Activated gamma-delta T cell (primary cell): ENCODE measurements around the gene SNTA1.
A peak's percentile ranks its signal among the peaks of the same experiment; 100 is the strongest.
"Not testable (repeated sequence)": the region's sequence is repeated elsewhere in the genome, so short reads cannot be mapped to it uniquely, and the experiment has no call there.

Experiments
- DNase-seq: peaks from one replicate; lab custom pipeline; 2025; lab: John Stamatoyannopoulos, UW

The SNTA1 gene

DNA sequence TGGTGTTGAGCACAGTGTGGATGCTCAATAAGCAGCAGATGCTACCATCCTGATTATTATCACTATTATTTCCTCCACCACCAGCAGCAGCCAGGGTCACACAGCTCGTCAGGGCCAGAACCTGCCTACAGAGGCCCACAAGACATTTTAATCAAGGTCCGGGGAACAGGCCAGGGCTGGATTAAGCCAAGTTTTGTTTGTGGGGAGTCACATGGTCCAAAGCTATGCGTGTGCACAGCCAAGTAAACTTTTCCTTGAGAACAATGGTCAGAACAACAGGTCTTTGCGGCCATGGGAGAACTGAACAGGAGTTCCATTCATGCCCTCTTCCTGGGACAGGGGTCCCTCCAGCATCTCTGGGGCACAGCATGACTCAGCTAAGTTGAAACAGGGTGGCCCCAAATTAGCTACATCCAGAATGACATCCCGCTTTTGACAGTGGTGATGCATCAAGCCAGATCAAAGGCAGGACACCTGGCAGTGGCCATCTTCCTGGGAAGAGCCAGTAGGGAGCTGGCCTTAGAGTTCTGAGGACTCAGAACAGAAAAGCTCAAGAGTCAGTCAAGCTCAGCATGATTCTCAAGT, 11.7 kb downstream of the SNTA1 start:
- no peak for DNase-seq

DNA sequence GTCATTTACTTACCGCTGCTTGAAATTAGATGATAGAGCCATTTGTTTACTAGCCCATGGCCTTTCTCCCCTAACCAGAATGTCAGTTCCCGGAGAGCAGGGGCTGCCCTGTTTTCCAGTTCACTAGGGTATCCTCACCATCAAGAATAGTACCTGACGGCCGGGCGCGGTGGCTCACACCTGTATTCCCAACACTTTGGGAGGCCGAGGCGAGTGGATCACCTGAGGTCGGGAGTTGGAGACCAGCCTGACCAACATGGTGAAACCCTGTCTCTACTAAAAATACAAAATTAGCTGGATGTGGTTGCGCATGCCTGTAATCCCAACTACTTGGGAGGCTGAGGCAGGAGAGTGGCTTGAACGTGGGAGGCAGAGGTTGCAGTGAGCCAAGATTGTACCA, 19.7 kb downstream of the SNTA1 start:
- DNase-seq: not testable (repeated sequence)

- DNase-seq: no peak
Measured at GRCh38 chr20:33423141-33423834, 20.3 kb downstream of the SNTA1 start.

DNA sequence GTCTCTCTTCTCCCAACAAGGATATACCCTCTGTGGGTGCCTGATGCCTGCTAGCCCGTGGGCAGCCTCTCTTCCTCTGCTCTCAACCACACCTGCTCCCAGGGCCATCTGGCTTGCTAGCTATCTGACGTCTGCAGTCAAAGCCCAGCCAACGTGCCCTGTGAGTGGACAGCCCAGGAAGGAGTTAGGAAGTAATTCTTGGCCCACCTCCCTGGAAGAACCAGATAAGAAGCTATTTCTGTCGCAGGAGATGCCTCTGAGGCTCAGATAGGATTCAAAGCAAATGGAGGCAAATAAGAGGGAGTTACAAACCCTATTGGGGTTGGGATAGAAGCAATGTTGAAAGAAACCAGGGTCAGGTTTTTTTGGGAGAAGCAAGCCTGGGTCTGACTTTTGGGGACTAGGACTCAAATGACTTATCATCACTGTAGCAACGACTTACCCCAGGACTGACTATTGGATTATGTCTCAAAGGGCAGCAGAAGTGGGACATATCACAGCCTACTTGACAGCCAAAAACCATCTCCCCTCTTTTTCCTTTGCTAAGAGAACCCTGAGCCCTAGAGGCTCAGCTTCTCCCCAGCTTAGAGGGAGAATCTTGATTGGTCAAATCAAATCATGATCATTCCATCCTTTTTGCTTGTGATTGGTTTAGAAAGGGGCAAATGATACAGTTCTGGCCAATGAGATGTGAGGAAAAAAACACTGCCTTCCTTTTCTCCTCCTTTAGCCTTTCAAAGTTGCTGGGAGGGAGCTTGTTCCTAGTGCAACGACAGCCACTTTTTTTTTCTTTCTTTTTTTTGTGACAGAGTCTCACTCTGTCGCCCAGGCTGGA, 24.2 kb downstream of the SNTA1 start:
- no peak for DNase-seq

DNA sequence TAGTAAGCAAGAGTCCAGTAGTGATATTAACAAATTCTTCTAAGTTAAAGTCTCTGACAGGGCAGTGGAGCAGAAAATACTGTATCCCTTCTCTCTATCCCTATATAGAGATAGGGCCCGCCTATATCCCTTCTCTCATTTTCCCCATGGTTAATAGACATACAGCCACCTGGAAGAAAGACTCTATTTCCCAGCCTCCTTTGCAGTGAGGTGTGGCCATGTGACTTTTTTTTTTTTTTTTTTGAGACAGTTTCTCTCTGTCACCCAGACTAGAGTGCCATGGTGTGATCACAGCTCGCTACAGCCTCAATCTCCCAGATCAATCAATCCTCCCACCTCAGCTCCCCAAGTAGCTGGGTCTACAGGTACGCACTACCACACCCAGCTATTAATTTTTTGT, 25.5 kb downstream of the SNTA1 start:
- DNase-seq: no peak

DNA sequence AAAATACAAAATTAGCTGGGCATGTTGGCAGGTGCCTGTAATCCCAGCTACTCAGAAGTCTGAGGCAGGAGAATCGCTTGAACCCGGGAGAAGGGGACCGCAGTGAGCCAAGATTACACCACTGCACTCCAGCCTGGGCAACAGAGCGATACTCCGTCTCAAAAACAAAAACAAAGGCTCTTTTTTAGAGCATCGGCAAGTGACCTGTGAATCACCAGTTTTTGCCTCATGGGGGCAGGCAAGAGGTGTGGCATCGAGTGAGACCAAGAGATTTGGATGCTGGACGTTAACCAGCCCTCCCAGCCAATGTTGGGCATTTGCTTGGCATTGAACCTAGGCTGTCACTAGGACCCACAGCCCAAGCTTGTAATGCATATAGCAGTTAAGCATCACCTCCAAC, 27.6 kb downstream of the SNTA1 start:
- DNase-seq: no peak

- no peak for DNase-seq
Measured at GRCh38 chr20:33412484-33412838, 31.1 kb downstream of the SNTA1 start.

DNA sequence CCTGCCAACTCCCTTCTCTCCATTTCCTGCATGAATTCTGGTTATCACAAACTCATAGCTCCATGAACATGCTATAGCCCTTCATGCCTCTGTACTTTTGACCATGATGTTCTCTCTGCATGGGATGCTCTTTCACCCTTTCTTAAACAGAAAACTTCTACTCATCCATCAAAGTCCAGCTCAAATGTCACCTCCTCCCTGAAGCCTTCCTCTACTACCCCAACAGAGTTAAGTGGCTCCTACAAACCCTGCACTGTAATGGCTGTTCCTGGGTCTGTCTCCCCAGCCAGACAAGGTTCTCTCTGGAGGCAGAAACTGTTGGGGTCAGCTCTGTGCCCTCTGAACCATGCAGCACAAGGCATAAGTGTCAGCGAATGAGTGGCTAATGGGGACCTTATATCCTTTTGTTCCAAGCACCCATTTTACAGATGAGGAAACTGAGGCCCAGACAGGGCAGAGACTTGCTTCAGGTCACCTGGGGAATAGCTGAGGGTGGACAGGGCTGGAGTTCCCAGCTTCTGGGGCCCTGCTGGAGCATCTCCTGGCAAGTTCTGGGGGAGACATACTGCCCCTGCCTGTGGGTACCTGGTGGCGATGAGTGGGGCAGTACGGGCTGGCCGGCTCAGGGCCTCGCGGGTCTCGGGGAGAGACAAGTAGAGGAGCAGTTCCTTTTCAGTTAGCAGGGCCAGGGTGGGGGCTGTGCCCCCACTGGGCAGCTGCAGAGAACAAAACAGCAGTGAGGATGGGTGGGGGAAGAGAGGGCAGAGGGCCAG, 31.7 kb downstream of the SNTA1 start:
- no peak for DNase-seq

DNA sequence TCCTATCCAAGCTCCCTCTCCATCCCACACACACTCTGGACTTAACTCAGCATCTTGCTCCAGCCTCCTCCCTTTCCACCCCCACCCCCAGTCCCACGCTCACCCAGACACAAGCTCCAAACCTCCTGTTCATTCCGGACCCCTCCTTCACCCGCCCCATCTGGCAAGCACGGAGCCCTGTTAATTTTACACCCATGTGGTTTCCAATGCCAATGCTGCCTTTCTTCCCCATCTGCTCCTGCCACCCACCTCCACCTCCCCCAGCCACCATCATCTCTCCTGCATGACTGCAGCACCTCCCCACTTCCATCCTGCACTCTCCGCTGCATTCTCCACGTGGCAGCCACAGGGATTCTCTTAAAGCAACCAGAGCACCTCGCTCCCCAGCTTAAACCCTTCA, 32.3 kb downstream of the SNTA1 start:
- DNase-seq: no peak

- DNase-seq: no peak
Measured at GRCh38 chr20:33410081-33410742, 33.4 kb downstream of the SNTA1 start.

GRCh38 chr20:33408716-33409654, 34.6 kb downstream of the SNTA1 start:
- DNase-seq: no peak

DNA sequence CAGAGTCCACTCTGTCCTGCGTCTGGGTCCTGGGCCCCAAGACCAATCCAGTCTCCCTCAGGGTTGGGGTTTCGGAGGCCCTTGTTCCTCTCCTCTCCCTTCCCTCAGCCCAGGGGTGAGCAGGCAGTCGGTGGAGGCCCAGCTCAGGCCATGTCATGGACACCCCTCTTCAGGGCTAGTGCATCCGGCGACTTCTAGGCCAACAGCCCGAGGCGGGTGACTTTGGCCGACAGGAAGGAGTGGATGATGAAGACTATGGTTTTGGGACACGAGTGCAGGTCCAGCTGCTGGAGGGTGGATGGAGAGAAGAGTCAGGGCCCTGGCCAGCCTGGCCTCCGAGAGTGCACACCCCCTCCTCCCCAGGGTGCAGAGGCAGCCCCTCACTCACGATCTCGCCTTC, 35.2 kb downstream of the SNTA1 start:
- no peak for DNase-seq

- DNase-seq: no peak
Measured at GRCh38 chr20:33407796-33408195, 35.8 kb downstream of the SNTA1 start.

DNA sequence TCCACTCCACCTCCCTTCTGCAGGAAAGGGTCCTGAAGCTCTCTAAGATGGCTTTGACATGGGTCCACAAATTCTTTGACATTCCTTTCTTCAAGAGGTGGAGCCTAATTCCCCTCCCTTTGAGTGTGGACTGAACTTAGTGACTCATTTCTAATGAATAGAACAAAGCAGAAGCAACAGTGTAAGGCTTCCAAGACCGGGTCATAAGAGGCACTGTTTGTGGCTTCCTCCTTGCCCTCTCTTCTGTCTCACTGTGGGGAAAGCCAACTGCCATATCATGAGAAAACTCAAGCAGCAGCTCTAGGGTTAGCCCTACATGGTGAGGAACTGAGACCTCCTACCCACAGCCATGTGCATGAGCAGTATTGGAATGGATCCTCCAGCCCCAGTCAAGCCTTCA, 36.3 kb downstream of the SNTA1 start:
- no peak for DNase-seq

- DNase-seq: no peak
Measured at GRCh38 chr20:33404281-33404680, 39.3 kb downstream of the SNTA1 start.

DNA sequence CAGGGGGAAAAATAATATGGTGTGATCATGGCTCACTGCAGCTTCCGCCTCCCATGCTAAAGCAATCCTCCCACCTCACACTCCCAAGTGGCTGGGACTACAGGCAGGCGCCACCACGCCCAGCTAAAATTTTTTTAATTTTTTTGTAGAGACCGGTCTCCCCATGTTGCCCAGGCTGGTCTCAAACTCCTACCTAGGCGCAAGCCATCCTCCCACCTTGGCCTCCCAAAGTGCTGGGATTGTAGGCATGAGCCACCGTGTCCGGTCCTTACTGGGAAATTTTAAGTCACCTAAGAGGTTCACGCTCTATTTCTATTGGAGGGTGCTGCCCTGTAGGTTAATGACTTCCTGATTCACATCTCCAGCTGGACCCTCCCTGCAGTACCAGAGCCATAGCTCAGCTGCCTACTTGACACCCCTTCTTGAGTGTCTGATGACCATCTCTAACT, 41.6 kb downstream of the SNTA1 start:
- DNase-seq: no peak

- peak; percentile 50 for DNase-seq
Measured at GRCh38 chr20:33401184-33401920, 42.2 kb downstream of the SNTA1 start, which contains the start of gene CDK5RAP1. CDK5RAP1 (minus strand) TSS chr20:33401519; CDS start chr20:33397064, 4,455 bp downstream.

- no peak for DNase-seq
Measured at GRCh38 chr20:33400812-33401183, 42.8 kb downstream of the SNTA1 start.

DNA sequence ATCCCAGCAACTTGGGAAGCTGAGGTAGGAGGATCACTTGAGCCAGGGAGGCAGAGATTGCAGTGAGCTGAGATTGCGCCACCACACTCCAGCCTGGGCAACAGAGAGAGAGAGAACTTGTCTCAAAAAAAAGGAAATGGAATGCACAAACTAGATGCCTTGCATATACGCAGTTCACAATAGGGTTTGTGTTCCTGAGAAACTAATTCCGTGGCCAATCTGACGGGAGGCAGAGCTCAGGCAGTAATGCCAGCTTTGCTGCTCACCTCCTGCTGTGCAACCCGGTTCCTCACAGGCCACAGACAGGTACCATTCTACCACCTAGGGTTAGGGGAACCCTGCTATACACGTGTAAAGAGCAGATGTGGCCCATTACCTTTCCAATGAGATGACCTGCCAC, 43.6 kb downstream of the SNTA1 start:
- DNase-seq: no peak

DNA sequence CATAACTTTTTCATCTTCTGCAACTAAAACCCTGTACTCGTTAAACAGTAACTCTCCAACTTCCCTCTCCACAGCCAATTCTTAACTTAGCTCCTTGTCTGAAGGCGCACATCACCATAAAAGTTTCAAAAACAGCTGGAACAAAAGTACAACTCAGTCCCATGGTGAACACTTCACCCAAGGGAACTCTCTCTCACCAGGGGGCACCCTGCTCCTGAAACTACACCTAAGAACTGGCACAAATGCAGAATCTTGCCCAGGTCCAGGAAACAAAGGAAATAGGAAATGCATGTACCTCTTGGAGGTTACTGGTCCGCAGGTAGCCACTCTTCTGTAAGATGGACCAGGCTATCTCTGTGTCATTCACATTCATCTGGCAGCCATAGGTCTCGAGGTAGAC, 48.8 kb downstream of the SNTA1 start:
- no peak for DNase-seq
